AG04450 (cell line): ENCODE measurements around the gene RAB8A. TPM values are rescaled to one million over a fixed set of nuclear protein-coding genes. Genes with fewer than 3 reads are reported as not detected.
A peak's percentile ranks its signal among the peaks of the same experiment; 100 is the strongest.

ENCODE experiments used
- CTCF ChIA-PET: fragments of 300-600, 350-600 bp; formaldehyde crosslinking; extraction: SDS; loops from one replicate; lab custom pipeline; 2022; ENCODE audit warnings: antibody characterized with exemption, inconsistent platforms; lab: Charles Lee
- POLR2A ChIA-PET: fragments of 350-600 bp; formaldehyde crosslinking; extraction: SDS; loops from one replicate; lab custom pipeline; 2021; ENCODE audit warnings: antibody characterized with exemption, inconsistent platforms; lab: Yijun Ruan, JAX
- DNase-seq: peaks from one replicate; pipeline ENCODE4 v3.0.0-alpha.2; 2011; ENCODE audit warnings: low read depth, low spot score
- H3K27ac ChIP-seq: one replicate; pipeline ENCODE4 v1.5.1; 2012; ENCODE audit warnings: low read depth, low read length, control low read depth
- H3K27me3 ChIP-seq: one replicate; pipeline ENCODE4 v1.6.0; 2012; ENCODE audit warnings: low read length; ENCODE audit not compliant: control insufficient read depth, insufficient read depth
- H3K4me3 ChIP-seq: 2 replicates; pipeline ENCODE4 v1.5.1; 2011; ENCODE audit warnings: mild to moderate bottlenecking, low read depth, low read length, control low read depth
- H3K9me3 ChIP-seq: 2 replicates; pipeline ENCODE4 v1.5.1; 2012; ENCODE audit warnings: low read length; ENCODE audit not compliant: control insufficient read depth, insufficient read depth
- polyA plus RNA-seq: library from polyadenylated mRNA; depleted of rRNA; stranded (reverse); fragments of >200 nt; gene quantifications from 2 replicates; pipeline ENCODE4 v1.2.3, GENCODE V29; 2011
- TF ChIP-seq, protein P1 (sequence below): IDR thresholded peaks from 2 replicates; pipeline ENCODE4 v1.5.1; 2011; ENCODE audit warnings: low read depth, low read length, control low read depth, inconsistent platforms

Gene RAB8A
- polyA plus RNA-seq, 1 experiment, result 109 TPM

DNA sequence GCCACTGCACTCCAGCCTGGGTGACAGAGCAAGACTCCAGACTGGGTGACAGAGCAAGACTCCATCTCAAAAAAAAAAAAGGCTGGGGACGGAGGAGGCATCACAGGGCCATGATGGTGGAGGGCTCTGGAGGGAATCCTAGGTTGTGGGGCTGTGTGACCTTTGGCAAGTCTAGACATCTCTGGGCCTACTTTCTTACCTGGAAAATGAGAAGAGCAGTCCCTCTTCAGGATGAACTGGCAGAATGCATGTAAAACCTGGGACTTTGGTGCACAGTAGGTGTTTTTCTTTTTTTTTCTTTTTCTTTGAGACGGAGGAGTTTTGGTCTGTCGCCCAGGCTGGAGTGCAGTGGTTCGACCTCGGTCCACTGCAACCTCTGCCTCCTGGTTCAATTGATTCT is 48.0 kb downstream of the RAB8A start:
- POLR2A ChIA-PET, result no interaction called here
- CTCF ChIA-PET, result no interaction called here

DNA sequence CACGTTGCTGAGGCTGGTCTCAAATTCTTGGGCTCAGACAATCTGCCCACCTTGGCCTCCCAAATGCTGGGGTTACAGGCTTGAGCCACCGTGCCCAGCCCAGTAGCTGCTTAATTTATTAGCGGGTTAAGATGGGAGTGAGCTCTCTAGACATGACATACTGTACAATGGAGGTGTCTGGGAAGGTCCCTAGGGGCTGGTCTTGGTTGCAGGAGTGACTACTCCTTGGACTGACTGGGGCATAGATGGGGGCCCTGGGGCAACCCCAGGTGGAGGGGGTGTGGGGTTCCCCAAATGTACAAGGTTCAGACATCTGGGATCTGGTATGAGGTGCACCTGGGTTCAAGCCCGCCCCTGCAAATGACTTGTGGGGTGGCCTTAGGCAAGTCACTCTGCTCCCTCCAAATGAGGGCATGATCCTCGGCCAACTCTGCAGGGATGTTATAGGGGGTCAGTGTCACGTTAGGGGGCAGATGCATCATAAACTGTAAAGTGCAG is 48.8 kb downstream of the RAB8A start:
- TF ChIP-seq, protein P1, sequence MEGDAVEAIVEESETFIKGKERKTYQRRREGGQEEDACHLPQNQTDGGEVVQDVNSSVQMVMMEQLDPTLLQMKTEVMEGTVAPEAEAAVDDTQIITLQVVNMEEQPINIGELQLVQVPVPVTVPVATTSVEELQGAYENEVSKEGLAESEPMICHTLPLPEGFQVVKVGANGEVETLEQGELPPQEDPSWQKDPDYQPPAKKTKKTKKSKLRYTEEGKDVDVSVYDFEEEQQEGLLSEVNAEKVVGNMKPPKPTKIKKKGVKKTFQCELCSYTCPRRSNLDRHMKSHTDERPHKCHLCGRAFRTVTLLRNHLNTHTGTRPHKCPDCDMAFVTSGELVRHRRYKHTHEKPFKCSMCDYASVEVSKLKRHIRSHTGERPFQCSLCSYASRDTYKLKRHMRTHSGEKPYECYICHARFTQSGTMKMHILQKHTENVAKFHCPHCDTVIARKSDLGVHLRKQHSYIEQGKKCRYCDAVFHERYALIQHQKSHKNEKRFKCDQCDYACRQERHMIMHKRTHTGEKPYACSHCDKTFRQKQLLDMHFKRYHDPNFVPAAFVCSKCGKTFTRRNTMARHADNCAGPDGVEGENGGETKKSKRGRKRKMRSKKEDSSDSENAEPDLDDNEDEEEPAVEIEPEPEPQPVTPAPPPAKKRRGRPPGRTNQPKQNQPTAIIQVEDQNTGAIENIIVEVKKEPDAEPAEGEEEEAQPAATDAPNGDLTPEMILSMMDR, result no peak
- H3K9me3 ChIP-seq, result no peaks in the 10 kb centered on the region
- no peak overlapping the region for H3K4me3 ChIP-seq
- no peak for DNase-seq
- H3K27ac ChIP-seq, result no peak overlapping the region
- POLR2A ChIA-PET, result no interaction called here
- H3K27me3 ChIP-seq, result no peaks in the 10 kb centered on the region
- CTCF ChIA-PET, result interaction anchor here (0.7 kb wide), 1 partner anchor 97 kb away, joined by 6 read pairs; no protein-coding TSS in a partner anchor

More for the DNA sequence above, 48.0 kb downstream of the RAB8A start:
- Histone ChIP-seq H3K27me3 (peaks cover 3% of the 10 kb centered on the region), H3K4me3 (no peak overlapping the region), H3K9me3 (no peaks in the 10 kb centered on the region), H3K27ac (no peak overlapping the region)
- DNase-seq, result no peak
- TF ChIP-seq, protein P1, result no peak

DNA sequence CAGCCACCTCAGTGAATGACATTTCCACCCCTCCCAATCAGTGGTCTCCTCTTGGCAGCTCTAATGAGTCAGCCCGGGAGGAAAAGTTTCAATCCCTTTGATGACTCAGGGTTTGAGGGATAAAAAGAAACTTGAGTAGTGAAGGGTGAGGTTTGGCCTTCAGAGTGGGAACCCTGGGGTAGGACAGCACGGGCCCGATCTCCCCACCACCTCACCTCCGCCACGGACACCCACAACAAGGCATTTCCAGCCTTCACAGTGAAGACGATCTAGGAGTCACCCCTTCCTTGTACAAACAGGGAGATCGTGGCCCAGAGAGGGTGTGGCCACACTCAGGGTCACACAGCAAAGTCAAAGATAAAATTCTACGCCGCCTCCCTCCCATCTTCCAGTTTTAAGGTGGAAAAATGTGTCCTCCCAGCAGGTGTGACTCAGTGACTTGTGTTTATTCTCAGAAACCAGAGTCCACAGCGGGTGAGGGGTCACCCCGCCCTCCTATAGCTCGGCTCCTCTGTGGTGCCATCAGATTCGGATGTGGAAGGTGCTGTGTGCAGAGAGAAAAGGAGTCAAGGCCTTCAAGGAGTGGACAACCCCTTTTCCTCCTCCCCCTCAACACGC is 49.4 kb downstream of the RAB8A start:
- ChIA-PET POLR2A (interaction anchor here (1.5 kb wide), 1 partner anchor 85 kb away, joined by 3 read pairs; the partner anchor contains the start of gene TPM4), CTCF (interaction anchor here (1.1 kb wide), 1 partner anchor 119 kb away, joined by 3 read pairs; no protein-coding TSS in a partner anchor)
- peak; percentile 27 for DNase-seq
- Histone ChIP-seq H3K27me3 (no peaks in the 10 kb centered on the region), H3K9me3 (no peaks in the 10 kb centered on the region), H3K27ac (peak overlapping the region; percentile 73), H3K4me3 (no peak overlapping the region)
- TF ChIP-seq, protein P1, result no peak

DNA sequence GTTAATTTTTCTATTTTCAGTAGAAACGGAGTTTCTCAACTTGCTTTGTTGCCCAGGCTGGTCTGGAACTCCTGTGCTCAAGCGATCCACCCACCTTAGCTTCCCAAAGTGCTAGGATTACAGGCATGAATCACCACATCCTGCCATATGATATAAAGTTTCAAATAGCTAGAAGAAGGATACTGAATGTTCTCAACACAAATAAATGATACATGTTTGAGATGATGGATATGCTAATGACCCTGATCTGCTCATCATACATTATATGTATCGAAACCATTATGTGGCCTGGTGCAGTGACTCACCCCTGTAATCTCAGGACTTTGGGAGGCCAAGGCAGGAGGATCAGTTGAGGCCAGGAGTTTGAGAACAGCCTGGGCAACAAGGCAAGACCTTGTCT is 50.2 kb downstream of the RAB8A start:
- POLR2A ChIA-PET, result interaction anchor here (1.5 kb wide), 1 partner anchor 86 kb away, joined by 3 read pairs; the partner anchor contains the start of gene TPM4
- Histone ChIP-seq H3K27ac (peak overlapping the region; percentile 73), H3K27me3 (no peaks in the 10 kb centered on the region), H3K4me3 (no peak overlapping the region), H3K9me3 (no peaks in the 10 kb centered on the region)
- DNase-seq, result peak; percentile 41
- CTCF ChIA-PET, result interaction anchor here (0.6 to 1.1 kb wide), 5 partner anchors 10 to 1224 kb away, joined by 3 to 11 read pairs (median 6); no protein-coding TSS in a partner anchor
- TF ChIP-seq, protein P1, result no peak
